ENCODE results near the gene IFNL2.

Gene IFNL2

DNA sequence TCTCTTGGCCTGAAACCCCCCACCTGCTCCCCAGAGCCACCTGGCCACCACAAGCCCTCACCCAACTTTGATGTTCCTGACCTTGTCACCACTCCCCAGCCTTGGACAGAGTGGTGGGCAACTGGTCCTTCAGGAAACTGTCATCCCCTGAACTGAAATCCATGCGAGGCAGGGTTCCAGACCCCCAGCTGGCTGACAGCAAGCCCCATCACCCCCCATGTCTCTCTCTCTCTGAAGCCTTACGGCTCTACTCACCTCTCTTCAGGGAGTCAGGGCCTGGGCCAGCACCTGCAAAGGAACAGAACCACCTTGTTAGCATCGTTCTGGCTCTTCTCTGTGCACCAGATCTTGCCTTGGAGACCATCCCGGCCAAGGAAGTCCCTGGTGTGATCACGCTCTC lies 49.9 kb downstream of the IFNL2 start:
- DNase-seq (ENCODE audit: low spot score) = no peak

DNA sequence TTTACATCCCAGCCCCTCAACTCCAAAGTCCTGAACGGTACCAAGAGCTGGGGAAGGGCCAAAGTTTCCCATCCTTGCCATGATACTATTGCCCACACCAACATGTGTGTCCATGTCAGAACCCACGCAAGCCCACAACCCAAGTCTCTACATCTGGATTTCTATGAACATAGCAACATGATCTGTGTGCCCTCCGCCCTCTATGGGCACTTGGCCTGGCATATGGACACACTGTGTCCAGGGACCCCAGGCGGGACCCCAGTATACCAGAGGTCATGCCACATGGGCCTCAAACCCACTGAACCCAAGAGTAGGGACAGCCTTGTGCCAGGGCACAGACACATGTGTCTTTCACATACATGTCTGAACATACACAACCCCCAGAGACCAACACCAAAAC lies 50.5 kb downstream of the IFNL2 start:
- DNase-seq (ENCODE audit: low spot score) = no peak

DNA sequence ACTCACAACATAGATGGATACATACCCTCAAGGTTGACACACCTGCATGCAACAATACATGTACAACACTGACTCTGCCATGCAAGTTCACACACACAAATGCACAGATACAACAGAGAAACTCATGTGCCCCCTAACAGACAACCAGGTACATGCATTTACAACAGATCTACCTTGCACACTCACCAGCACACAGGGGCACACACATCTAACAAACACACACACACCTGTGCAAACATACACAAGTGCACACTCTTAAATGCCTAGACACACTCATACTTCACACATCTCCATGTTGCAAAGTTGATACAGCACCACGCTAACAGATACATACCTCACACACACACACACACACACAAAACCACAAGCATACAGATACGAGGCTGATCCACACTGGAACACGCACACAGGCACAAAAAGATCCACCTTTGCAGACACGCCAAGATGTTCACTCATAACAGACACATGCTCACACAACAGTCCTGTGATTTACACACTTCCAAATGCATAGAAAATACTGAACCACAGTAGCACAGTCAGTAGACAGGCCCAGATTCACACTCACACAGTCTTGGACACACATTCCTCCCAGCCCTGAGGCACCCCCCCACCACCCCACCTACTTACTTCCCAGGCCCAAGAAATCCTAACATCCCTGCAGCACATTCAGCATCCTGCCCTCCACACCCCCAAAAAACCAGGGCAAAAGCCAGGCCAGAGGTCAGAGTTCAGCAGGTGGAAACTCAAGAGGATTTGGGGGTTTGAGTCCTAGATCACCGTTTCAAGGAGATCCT lies 51.1 kb downstream of the IFNL2 start:
- no peak for DNase-seq (ENCODE audit: low spot score)

Measured in cerebellar cortex (tissue), 1 donor.